Gastrocnemius medialis (tissue), 4 donors: ENCODE data around the gene EPHB6.

Experiments used
- CTCF ChIP-seq, 5 experiments: fragments of 450-650 bp in 3 of 5; fragments of 200-600 bp in 2 of 5; sonication (generic) in 2 of 5; IDR thresholded peaks in 4 of 5; conservative IDR thresholded peaks in 1 of 5; 1 replicate in 4 of 5; 2 replicates in 1 of 5; pipeline ENCODE4 v1.5.1; 2016 to 2019; ENCODE audit warnings: antibody characterized with exemption in 5 of 5, mild to moderate bottlenecking in 3 of 5, moderate library complexity in 3 of 5
- POLR2A ChIP-seq, 2 donors: fragments of 450-650 bp; IDR thresholded peaks; one replicate each; pipeline ENCODE4 v1.6.1; 2017; ENCODE audit warnings: antibody characterized with exemption in 2 of 2, mild to moderate bottlenecking in 2 of 2, moderate library complexity in 2 of 2

- TF ChIP-seq CTCF (IDR thresholded peaks at IDR 0.05 in 4 of 5, conservative IDR thresholded peaks at IDR 0.05 in 1 of 5) (no peak), POLR2A (IDR thresholded peaks at IDR 0.05) (no peak)
Observed at GRCh38 chr7:142822714-142823113, 32.2 kb upstream of the EPHB6 start.
